ENCODE measurements around the gene CENATAC. TPM values are rescaled to one million over a fixed set of nuclear protein-coding genes. Genes with fewer than 3 reads are reported as not detected.
A peak's percentile ranks its signal among the peaks of the same experiment; 100 is the strongest.

CENATAC gene
- total and polyA plus RNA-seq, 9 of the 15 experiments (the other 6 are each of a cell fraction or from before 2014, with no cell fraction given), result 2.4 to 25.5 (median 13.7) TPM

- TF ChIP-seq FOXO4 (CRISPR knock-in tag; IDR thresholded peaks at IDR 0.05), result no peak
- TF ChIP-seq ARID1B (IDR thresholded peaks at IDR 0.05), result no peak
- no peak for TF ChIP-seq ZNF445 (CRISPR knock-in tag; IDR thresholded peaks at IDR 0.05; ENCODE audit: low read depth)
- peak; percentile 81 for TF ChIP-seq ELF1 (tag; IDR thresholded peaks at IDR 0.05)
- TF ChIP-seq HIVEP1 (CRISPR knock-in tag; IDR thresholded peaks at IDR 0.05), result no peak
- TF ChIP-seq DNMT1 (IDR thresholded peaks at IDR 0.05), result no peak
- TF ChIP-seq RFX7 (CRISPR knock-in tag; IDR thresholded peaks at IDR 0.05), result no peak
- TF ChIP-seq HNRNPL (IDR thresholded peaks at IDR 0.05; ENCODE audit: low read depth, low read length), result peak; percentile 64; the same call in 1 of the 2 replicates
- TF ChIP-seq NCOA1 (IDR thresholded peaks at IDR 0.05; ENCODE audit: low read depth), result no peak; the same call in 1 of the 2 replicates
- TF ChIP-seq C11orf30 (IDR thresholded peaks at IDR 0.05; ENCODE audit: low read depth), result peak; percentile 75
- no peak for TF ChIP-seq ZSCAN29 (IDR thresholded peaks at IDR 0.05)
- no peak for TF ChIP-seq PRMT5 (CRISPR knock-in tag; IDR thresholded peaks at IDR 0.05)
- TF ChIP-seq ZNF224 (CRISPR knock-in tag; IDR thresholded peaks at IDR 0.05), result no peak
- TF ChIP-seq RBM34 (IDR thresholded peaks at IDR 0.05; ENCODE audit: borderline replicate concordance, insufficient read depth, low read length), result no peak
- peak; percentile 55 for TF ChIP-seq CCNT2 (IDR thresholded peaks at IDR 0.05; ENCODE audit: borderline replicate concordance, extremely low read depth, insufficient read length, low read depth, low read length)
- TF ChIP-seq ZNF143 (CRISPR knock-in tag; IDR thresholded peaks at IDR 0.05), result no peak
- TF ChIP-seq BRD9 (IDR thresholded peaks at IDR 0.05; ENCODE audit: low read depth, partially characterized antibody), result peak; percentile 53
- TF ChIP-seq ZNF175 (CRISPR knock-in tag; IDR thresholded peaks at IDR 0.05; ENCODE audit: low read depth), result no peak
- TF ChIP-seq RBM25 (IDR thresholded peaks at IDR 0.05; ENCODE audit: low read depth, low read length, severe bottlenecking), result peak; percentile 76
- TF ChIP-seq CGGBP1 (CRISPR knock-in tag; IDR thresholded peaks at IDR 0.05), result peak; percentile 64; the same call in 1 of the 2 replicates
- no peak for TF ChIP-seq RFX1 (IDR thresholded peaks at IDR 0.05)
- no peak for TF ChIP-seq ZBTB26 (CRISPR knock-in tag; IDR thresholded peaks at IDR 0.05)
- TF ChIP-seq ZNF77 (CRISPR knock-in tag; IDR thresholded peaks at IDR 0.05), result no peak
- TF ChIP-seq PTBP1 (IDR thresholded peaks at IDR 0.05; ENCODE audit: low read depth, low read length), result no peak
- no peak for TF ChIP-seq MECOM (CRISPR knock-in tag; IDR thresholded peaks at IDR 0.05)
- no peak for TF ChIP-seq ZFPM2 (CRISPR knock-in tag; IDR thresholded peaks at IDR 0.05)
- no peak for TF ChIP-seq ZBTB8A (IDR thresholded peaks at IDR 0.05; ENCODE audit: partially characterized antibody)
- TF ChIP-seq JUNB (CRISPR knock-in tag; conservative IDR thresholded peaks at IDR 0.05), result no peak
- peak; percentile 48 for TF ChIP-seq SMAD4 (CRISPR knock-in tag; conservative IDR thresholded peaks at IDR 0.05)
- peak; percentile 74; the same call in 1 of the 2 replicates for TF ChIP-seq GATA2 (CRISPR knock-in tag; IDR thresholded peaks at IDR 0.05)
These were observed 59.2 kb downstream of the CENATAC start, which contains the start of gene HYOU1 (continued) for GRCh38 chr11:119057000-119057769.
